Ectodermal cell (in vitro differentiated cells): ENCODE measurements around the gene ADGRL1.

Experiments used
- H3K27ac ChIP-seq: 2 replicates; pipeline ENCODE4 v1.7.0; 2013; ENCODE audit warnings: mild to moderate bottlenecking, low read depth, low read length; ENCODE audit not compliant: insufficient read depth, poor library complexity, severe bottlenecking
- H3K27me3 ChIP-seq: 2 replicates; pipeline ENCODE4 v1.7.0; 2013; ENCODE audit warnings: mild to moderate bottlenecking, low read length; ENCODE audit not compliant: insufficient read depth, control insufficient read depth, poor library complexity, severe bottlenecking
- H3K36me3 ChIP-seq: one replicate; pipeline ENCODE4 v1.7.0; 2013; ENCODE audit warnings: low read length; ENCODE audit not compliant: control insufficient read depth, insufficient read depth
- H3K4me1 ChIP-seq: one replicate; pipeline ENCODE4 v1.7.0; 2013; ENCODE audit warnings: low read length; ENCODE audit not compliant: control insufficient read depth, insufficient read depth
- H3K4me3 ChIP-seq: 2 replicates; pipeline ENCODE4 v1.7.0; 2013; ENCODE audit warnings: low read depth, low read length, control low read depth; ENCODE audit not compliant: insufficient read depth
- H3K9me3 ChIP-seq: 2 replicates; pipeline ENCODE4 v1.7.0; 2013; ENCODE audit warnings: mild to moderate bottlenecking, low read length, moderate library complexity; ENCODE audit not compliant: control insufficient read depth
- WGBS, 2 experiments: methylation state at CpG; one replicate each; pipeline ENCODE4 v1.1.7; 2013; ENCODE audit warnings: missing lambda C conversion rate in 2 of 2; 5-methylcytosine and 5-hydroxymethylcytosine counted together

The ADGRL1 gene

GRCh38 chr19:14119644-14120496, 86.1 kb downstream of the ADGRL1 start:
- Histone ChIP-seq H3K4me3 (no peak overlapping the region), H3K4me1 (peaks cover 24% of the 10 kb centered on the region), H3K27me3 (no peaks in the 10 kb centered on the region), H3K36me3 (peaks cover 15% of the 10 kb centered on the region), H3K27ac (no peak overlapping the region), H3K9me3 (no peaks in the 10 kb centered on the region)
- WGBS, 2 experiments, result 94 to 96% methylated on average over 7 of the region's 7 CpGs

DNA sequence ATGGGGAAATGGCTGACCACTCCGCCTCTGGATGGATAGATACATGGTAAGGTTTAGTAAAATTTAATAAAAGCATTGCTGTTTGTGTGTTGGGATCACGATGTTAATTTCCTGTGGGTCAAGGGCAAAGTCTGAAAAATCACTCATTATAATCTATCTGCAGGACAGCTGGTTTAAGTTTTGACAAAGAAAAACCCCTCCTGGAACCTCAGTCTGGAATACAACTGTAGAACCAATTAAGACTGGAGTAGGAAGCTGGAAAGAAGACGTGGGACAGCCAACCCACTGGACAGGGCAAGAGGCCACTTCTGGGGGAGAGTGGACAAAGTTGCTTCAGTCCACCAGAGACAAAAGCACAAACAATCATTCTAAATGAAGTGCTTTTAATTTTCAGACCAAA, 86.8 kb downstream of the ADGRL1 start:
- WGBS, 2 experiments, result 95 to 97% methylated on average over 3 of the region's 3 CpGs
- H3K27me3 ChIP-seq, result no peaks in the 10 kb centered on the region
- peak overlapping the region; percentile 96 for H3K27ac ChIP-seq
- H3K36me3 ChIP-seq, result peaks cover 12% of the 10 kb centered on the region
- H3K9me3 ChIP-seq, result no peaks in the 10 kb centered on the region
- H3K4me1 ChIP-seq, result peaks cover 24% of the 10 kb centered on the region
- peak overlapping the region; percentile 49 for H3K4me3 ChIP-seq

DNA sequence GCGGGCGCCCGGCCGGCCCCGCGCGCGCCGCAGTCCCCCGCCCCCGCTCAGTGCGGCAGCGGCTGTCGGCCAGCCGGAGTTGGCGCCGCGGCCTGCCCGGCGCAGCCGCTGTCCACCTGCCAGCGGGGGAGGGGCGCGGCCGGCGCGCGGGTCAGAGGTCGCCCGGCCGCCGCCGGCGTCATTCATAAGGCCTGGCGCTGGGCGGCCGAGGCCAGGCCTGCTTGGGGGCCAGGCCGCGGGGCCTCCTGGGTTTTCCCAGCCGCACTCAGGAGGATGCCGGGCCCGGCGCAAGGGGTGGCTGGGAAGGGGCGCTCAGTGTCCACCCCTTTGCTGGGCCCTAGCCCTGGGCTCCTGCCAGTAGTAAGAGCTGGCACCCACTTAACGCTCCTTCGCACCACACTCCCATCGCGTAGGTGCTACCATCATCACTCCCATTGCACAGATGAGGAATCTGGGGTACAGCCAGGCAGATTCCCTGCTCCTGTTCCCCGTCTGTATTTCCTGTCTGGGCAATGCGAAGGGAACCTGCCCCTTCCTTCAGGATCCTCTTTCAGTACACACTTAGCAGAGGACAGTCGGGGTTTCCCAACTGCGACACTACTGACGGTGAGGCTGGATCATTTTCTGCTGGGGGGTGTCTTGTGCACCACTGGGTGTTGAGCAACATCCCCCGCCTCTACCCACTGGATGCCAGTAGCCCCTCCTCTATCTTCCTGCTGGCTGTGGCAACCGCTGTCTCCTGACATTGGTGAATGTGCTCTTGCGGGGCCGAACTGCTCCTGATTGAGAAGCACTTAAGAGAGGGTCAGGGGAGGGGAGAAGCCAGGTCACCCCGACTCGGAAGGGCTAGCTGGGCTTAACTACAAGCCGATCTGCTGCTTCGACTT, 87.6 kb downstream of the ADGRL1 start:
- peak overlapping the region; percentile 49 for H3K4me3 ChIP-seq
- peaks cover 29% of the 10 kb centered on the region for H3K4me1 ChIP-seq
- peak overlapping the region; percentile 96 for H3K27ac ChIP-seq
- peaks cover 11% of the 10 kb centered on the region for H3K36me3 ChIP-seq
- 18% methylated on average over 61 of the region's 61 CpGs for WGBS, 2 experiments
- H3K9me3 ChIP-seq, result no peaks in the 10 kb centered on the region
- no peaks in the 10 kb centered on the region for H3K27me3 ChIP-seq

GRCh38 chr19:14117668-14118164, 88.3 kb downstream of the ADGRL1 start, which contains the start of gene PRKACA:
Gene PRKACA (minus strand): TSS chr19:14117762. CDS start chr19:14117547, 215 bp downstream.
- H3K27ac ChIP-seq, result peak within 1 kb of the TSS; percentile 96
- WGBS, 2 experiments, result 0% methylated on average over 67 of the region's 67 CpGs
- peaks cover 10% of the 10 kb centered on the region for H3K36me3 ChIP-seq
- H3K27me3 ChIP-seq, result no peaks in the 10 kb centered on the region
- peaks cover 36% of the 10 kb centered on the region for H3K4me1 ChIP-seq
- no peaks in the 10 kb centered on the region for H3K9me3 ChIP-seq
- H3K4me3 ChIP-seq, result peak within 1 kb of the TSS; percentile 81

DNA sequence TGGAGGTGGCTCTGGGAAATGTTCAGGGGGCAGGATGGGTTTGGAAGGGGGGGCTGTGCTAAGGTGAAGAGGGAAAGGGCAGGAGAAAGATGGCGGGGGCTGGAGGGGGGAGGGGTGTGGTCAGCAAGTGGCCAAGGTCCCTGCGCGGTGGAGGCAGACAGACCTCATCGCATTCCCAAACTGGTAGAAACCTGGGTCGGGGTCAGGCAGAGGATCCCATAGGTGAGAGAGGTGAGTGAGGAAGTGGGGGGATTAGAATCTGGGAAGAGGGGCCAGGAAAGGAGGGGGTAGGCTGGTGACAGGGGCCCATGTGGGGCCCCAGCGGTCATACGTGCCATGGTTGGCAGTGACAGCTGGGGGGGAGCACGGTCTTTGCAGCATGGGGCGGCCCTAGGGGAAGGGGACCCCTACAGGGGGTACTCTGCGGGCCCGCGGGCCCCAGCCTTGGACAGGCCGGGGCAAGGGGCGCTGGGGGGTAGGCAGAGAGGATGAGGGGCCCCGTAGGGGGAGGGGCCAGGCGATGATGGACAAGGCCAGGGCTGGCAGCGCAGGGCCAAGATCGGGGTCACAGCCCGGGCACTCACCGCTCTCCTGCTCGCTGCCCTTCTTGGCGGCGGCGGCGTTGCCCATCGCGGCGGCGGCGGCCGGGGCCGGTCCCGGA, 88.9 kb downstream of the ADGRL1 start:
- WGBS, 2 experiments, result 2% methylated on average over 33 of the region's 33 CpGs
- peak overlapping the region; percentile 81 for H3K4me3 ChIP-seq
- no peak overlapping the region for H3K27ac ChIP-seq
- no peaks in the 10 kb centered on the region for H3K9me3 ChIP-seq
- peaks cover 8% of the 10 kb centered on the region for H3K36me3 ChIP-seq
- H3K4me1 ChIP-seq, result peaks cover 38% of the 10 kb centered on the region
- H3K27me3 ChIP-seq, result no peaks in the 10 kb centered on the region

DNA sequence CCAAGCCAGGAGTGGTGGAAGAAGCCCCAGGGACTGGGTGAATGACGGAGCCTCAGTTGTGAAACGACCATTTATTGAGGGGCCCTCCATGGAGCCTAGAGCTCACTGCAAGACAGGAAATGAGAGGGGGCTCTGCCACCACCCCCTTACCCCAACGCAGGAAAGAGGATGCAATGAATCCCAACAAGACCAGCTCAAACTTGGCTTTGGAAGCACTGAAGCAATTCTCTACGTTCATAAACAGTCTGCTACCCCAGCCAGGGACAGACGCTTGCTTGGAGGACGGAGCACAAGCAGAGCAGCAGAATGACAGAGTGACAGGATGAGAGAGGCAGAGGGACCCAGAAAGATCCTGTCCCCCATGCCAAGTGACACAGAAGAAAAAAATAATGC, 89.4 kb downstream of the ADGRL1 start:
- peaks cover 6% of the 10 kb centered on the region for H3K36me3 ChIP-seq
- H3K4me3 ChIP-seq, result peak overlapping the region; percentile 81
- H3K4me1 ChIP-seq, result peaks cover 38% of the 10 kb centered on the region
- no peaks in the 10 kb centered on the region for H3K9me3 ChIP-seq
- WGBS, 2 experiments, result 44 to 49% methylated on average over 6 of the region's 6 CpGs
- H3K27ac ChIP-seq, result no peak overlapping the region
- H3K27me3 ChIP-seq, result no peaks in the 10 kb centered on the region

DNA sequence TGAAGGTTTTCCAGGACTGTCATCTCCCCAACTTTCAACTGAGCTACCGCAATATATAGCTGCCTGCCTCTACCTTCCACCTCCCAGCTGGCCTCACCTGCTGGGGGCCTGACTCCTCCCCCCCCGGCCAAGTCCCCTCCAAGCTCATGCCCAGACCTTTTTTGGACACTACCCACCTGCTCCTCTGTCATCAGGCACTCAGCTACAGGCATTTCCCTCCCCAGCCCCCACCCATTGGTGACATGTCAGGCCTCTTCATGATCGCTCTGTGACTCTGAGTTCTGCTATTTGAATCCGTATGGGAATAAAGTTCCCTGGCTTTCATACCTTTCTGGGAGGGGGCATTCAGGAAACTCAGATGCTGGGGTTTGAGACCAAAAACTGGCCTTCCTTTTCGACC, 90.2 kb downstream of the ADGRL1 start:
- no peak overlapping the region for H3K27ac ChIP-seq
- H3K9me3 ChIP-seq, result no peaks in the 10 kb centered on the region
- peaks cover 38% of the 10 kb centered on the region for H3K4me1 ChIP-seq
- 88 to 91% methylated on average over 5 of the region's 5 CpGs for WGBS, 2 experiments
- H3K27me3 ChIP-seq, result no peaks in the 10 kb centered on the region
- peaks cover 3% of the 10 kb centered on the region for H3K36me3 ChIP-seq
- H3K4me3 ChIP-seq, result no peak overlapping the region

GRCh38 chr19:14114854-14115253, 91.1 kb downstream of the ADGRL1 start:
- WGBS, 2 experiments, result 56 to 68% methylated on average over 7 to 9 of the region's 9 CpGs

GRCh38 chr19:14114439-14114838, 91.5 kb downstream of the ADGRL1 start:
- Histone ChIP-seq H3K9me3 (no peaks in the 10 kb centered on the region), H3K27me3 (no peaks in the 10 kb centered on the region), H3K4me3 (no peak overlapping the region), H3K4me1 (peaks cover 34% of the 10 kb centered on the region), H3K36me3 (no peaks in the 10 kb centered on the region), H3K27ac (no peak overlapping the region)
- 92 to 94% methylated on average over 7 of the region's 7 CpGs for WGBS, 2 experiments

More at GRCh38 chr19:14114854-14115253, 91.1 kb downstream of the ADGRL1 start:
- Histone ChIP-seq H3K27ac (no peak overlapping the region), H3K4me3 (no peak overlapping the region), H3K4me1 (peaks cover 38% of the 10 kb centered on the region), H3K27me3 (no peaks in the 10 kb centered on the region), H3K9me3 (no peaks in the 10 kb centered on the region), H3K36me3 (no peaks in the 10 kb centered on the region)
